Naive thymus-derived CD4-positive, alpha-beta T cell (primary cell): ENCODE data around the gene HMGXB3. TPM values are rescaled to one million over a fixed set of nuclear protein-coding genes. Genes with fewer than 3 reads are reported as not detected.
A peak's percentile ranks its signal among the peaks of the same experiment; 100 is the strongest.

Experiments used
- ATAC-seq: fragments of 150-1000 bp; cut with Tn5 transposase; 2 replicates; pipeline ENCODE4 v1.10.0; 2021; ENCODE audit warnings: mild to moderate bottlenecking, moderate library complexity
- CTCF ChIA-PET: fragments of 350-600 bp; sonication (Branson Sonifier 250); formaldehyde crosslinking; loops from one replicate; lab custom pipeline; 2021; ENCODE audit warnings: antibody characterized with exemption; lab: Charles Lee
- POLR2A ChIA-PET: fragments of 350-600 bp; sonication (Branson Sonifier 250); formaldehyde crosslinking; loops from one replicate; lab custom pipeline; 2021; ENCODE audit warnings: antibody characterized with exemption, inconsistent platforms; lab: Charles Lee
- DNase-seq, 9 donors: peaks; one replicate each; pipeline versions ENCODE4 v3.0.0 to v3.0.0-alpha.2; 2020 to 2022; ENCODE audit warnings: mixed read lengths in 1 of 9
- H3K27ac ChIP-seq: one replicate; pipeline ENCODE4 v1.7.0; 2013; ENCODE audit warnings: mild to moderate bottlenecking, low read depth, low read length, moderate library complexity
- H3K27me3 ChIP-seq, 2 donors: one replicate each; pipeline ENCODE4 v1.7.0; 2013; ENCODE audit warnings: low read length in 2 of 2, mild to moderate bottlenecking in 2 of 2, moderate library complexity in 2 of 2; ENCODE audit not compliant: control insufficient read depth in 2 of 2, insufficient read depth in 2 of 2
- H3K36me3 ChIP-seq, 3 experiments: 1 replicate in 2 of 3; 2 replicates in 1 of 3; pipeline ENCODE4 v1.7.0; 2013; ENCODE audit warnings: low read length in 3 of 3, mild to moderate bottlenecking in 3 of 3, moderate library complexity in 1 of 3; ENCODE audit not compliant: insufficient read depth in 3 of 3, control insufficient read depth in 2 of 3
- H3K4me1 ChIP-seq, 2 donors: one replicate each; pipeline ENCODE4 v1.7.0; 2013; ENCODE audit warnings: low read length in 2 of 2, mild to moderate bottlenecking in 2 of 2, moderate library complexity in 1 of 2; ENCODE audit not compliant: control insufficient read depth in 2 of 2, insufficient read depth in 2 of 2
- H3K4me3 ChIP-seq: 2 replicates; pipeline ENCODE4 v1.7.0; 2013; ENCODE audit warnings: mild to moderate bottlenecking, low read length
- H3K9me3 ChIP-seq, 3 experiments: 1 replicate in 2 of 3; 2 replicates in 1 of 3; pipeline ENCODE4 v1.7.0; 2013; ENCODE audit warnings: low read length in 3 of 3; ENCODE audit not compliant: control insufficient read depth in 2 of 3
- H3K27ac Mint-ChIP-seq, 9 donors: one replicate each; pipeline ENCODE4 v1.8.0; 2020 to 2022; ENCODE audit warnings: mixed read lengths in 9 of 9, mild to moderate bottlenecking in 8 of 9, moderate library complexity in 5 of 9, inconsistent platforms in 2 of 9
- H3K27me3 Mint-ChIP-seq, 5 donors: one replicate each; pipeline ENCODE4 v1.8.0; 2021 to 2022; ENCODE audit warnings: mixed read lengths in 5 of 5, mild to moderate bottlenecking in 1 of 5
- H3K36me3 Mint-ChIP-seq, 5 donors: one replicate each; pipeline ENCODE4 v1.8.0; 2020 to 2022; ENCODE audit warnings: mixed read lengths in 5 of 5, mild to moderate bottlenecking in 3 of 5, inconsistent platforms in 1 of 5
- H3K4me1 Mint-ChIP-seq, 7 donors: one replicate each; pipeline ENCODE4 v1.8.0; 2020 to 2022; ENCODE audit warnings: mixed read lengths in 7 of 7, mild to moderate bottlenecking in 3 of 7, inconsistent platforms in 1 of 7
- H3K4me3 Mint-ChIP-seq, 10 donors: one replicate each; pipeline ENCODE4 v1.8.0; 2020 to 2022; ENCODE audit warnings: mild to moderate bottlenecking in 10 of 10, mixed read lengths in 10 of 10, moderate library complexity in 6 of 10, inconsistent platforms in 2 of 10
- H3K9me3 Mint-ChIP-seq, 11 donors: one replicate each; pipeline ENCODE4 v1.8.0; 2020 to 2022; ENCODE audit warnings: mixed read lengths in 11 of 11, mild to moderate bottlenecking in 4 of 11, inconsistent platforms in 1 of 11, moderate library complexity in 1 of 11
- intact Hi-C, 2 donors: fragments of 100-400 bp; cut with micrococcal nuclease; formaldehyde crosslinking; loops; one replicate each; pipeline ENCODE4 v1.15.1; 2023
- polyA plus RNA-seq, 2 donors: library from polyadenylated mRNA; unstranded; fragments of 300-500 nt; fragmentation: Illumina TruSeq; gene quantifications; one replicate each; pipeline ENCODE4 v1.2.3, GENCODE V29; 2021
- total RNA-seq, 6 experiments: library from RNA in 5 of 6; stranded (reverse) in 5 of 6; gene quantifications; 1 replicate in 5 of 6; 2 replicates in 1 of 6; pipeline ENCODE4 v1.2.3 and lab custom pipeline; 2021 to 2026

Gene HMGXB3
- total and polyA plus RNA-seq, 7 experiments from 2014 or later, result 8.2 to 40.6 (median 29.3) TPM

GRCh38 chr5:150066901-150067396 is 66.4 kb downstream of the HMGXB3 start:
- H3K4me3 Mint-ChIP-seq, result peak overlapping the region in 1 of 10 donors; percentile 43
- Histone ChIP-seq H3K4me1 (no peaks in the 10 kb centered on the region), H3K4me3 (no peak overlapping the region), H3K27ac (no peak overlapping the region), H3K27me3 (no peaks in the 10 kb centered on the region), H3K36me3 (no peaks in the 10 kb centered on the region), H3K9me3 (no peaks in the 10 kb centered on the region)
- ChIA-PET POLR2A (no interaction called here), CTCF (no interaction called here)
- DNase-seq (no peak), ATAC-seq (peak; percentile 62)
- peak overlapping the region in 1 of 9 donors; percentile 57 for H3K27ac Mint-ChIP-seq
- intact Hi-C loops, result no loop called here
- no peaks in the 10 kb centered on the region for H3K9me3 Mint-ChIP-seq
- no peaks in the 10 kb centered on the region for H3K36me3 Mint-ChIP-seq
- peaks cover 0 to 20% (median 0%) of the 10 kb centered on the region in 7 donors for H3K4me1 Mint-ChIP-seq
- peaks cover 0 to 9% (median 0%) of the 10 kb centered on the region in 5 donors for H3K27me3 Mint-ChIP-seq

DNA sequence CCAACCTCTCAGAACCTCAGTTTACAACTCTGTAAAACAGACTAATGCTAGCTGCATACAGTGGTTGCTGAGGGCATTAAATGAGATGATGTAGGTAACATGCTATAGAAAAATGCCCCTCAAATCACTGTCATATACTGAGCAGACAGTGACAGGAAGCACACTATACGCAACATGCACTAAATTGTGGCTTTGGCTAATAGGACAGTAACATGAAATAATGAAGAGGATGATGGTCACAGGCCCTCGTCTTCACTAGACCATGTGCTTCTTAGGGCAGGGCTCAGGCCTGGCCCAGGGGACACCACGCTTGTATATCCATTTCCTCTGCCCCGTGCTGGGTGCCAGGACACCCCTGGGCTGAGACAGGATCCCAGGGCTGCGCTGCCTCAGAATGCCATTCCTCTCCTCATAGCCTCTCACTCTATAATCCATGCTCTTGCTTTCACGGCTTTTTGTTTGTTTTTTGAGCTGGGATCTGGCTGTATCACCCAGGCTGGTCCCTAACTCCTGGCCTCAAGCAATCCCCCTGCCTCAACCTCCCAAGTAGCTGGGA is 66.9 kb downstream of the HMGXB3 start:
- no peaks in the 10 kb centered on the region for H3K36me3 ChIP-seq
- Mint-ChIP-seq H3K4me3 (peak overlapping the region in 1 of 10 donors; percentile 43), H3K9me3 (no peaks in the 10 kb centered on the region), H3K4me1 (peaks cover 0 to 20% (median 0%) of the 10 kb centered on the region in 7 donors), H3K27ac (peak overlapping the region in 1 of 9 donors; percentile 57), H3K36me3 (no peaks in the 10 kb centered on the region), H3K27me3 (peaks cover 0 to 9% (median 0%) of the 10 kb centered on the region in 5 donors)
- ChIA-PET POLR2A (no interaction called here), CTCF (no interaction called here)
- ATAC-seq (peak; percentile 22), DNase-seq (no peak)
- intact Hi-C loops, result no loop called here
- H3K9me3 ChIP-seq, result no peaks in the 10 kb centered on the region
- H3K27ac ChIP-seq, result no peak overlapping the region
- H3K4me1 ChIP-seq, result no peaks in the 10 kb centered on the region
- no peaks in the 10 kb centered on the region for H3K27me3 ChIP-seq
- no peak overlapping the region for H3K4me3 ChIP-seq

- Mint-ChIP-seq H3K36me3 (no peaks in the 10 kb centered on the region), H3K4me1 (peaks cover 0 to 20% (median 0%) of the 10 kb centered on the region in 7 donors), H3K27ac (no peak overlapping the region), H3K9me3 (no peaks in the 10 kb centered on the region), H3K4me3 (no peak overlapping the region), H3K27me3 (peaks cover 0 to 5% (median 0%) of the 10 kb centered on the region in 5 donors)
- H3K36me3 ChIP-seq, result no peaks in the 10 kb centered on the region
- H3K27me3 ChIP-seq, result no peaks in the 10 kb centered on the region
- intact Hi-C loops, result no loop called here
- POLR2A ChIA-PET, result no interaction called here
- H3K4me1 ChIP-seq, result no peaks in the 10 kb centered on the region
- ATAC-seq, result no peak
- H3K27ac ChIP-seq, result no peak overlapping the region
- DNase-seq, result no peak
- CTCF ChIA-PET, result no interaction called here
- no peaks in the 10 kb centered on the region for H3K9me3 ChIP-seq
- H3K4me3 ChIP-seq, result no peak overlapping the region
Observed at GRCh38 chr5:150068071-150068470, 67.5 kb downstream of the HMGXB3 start.

DNA sequence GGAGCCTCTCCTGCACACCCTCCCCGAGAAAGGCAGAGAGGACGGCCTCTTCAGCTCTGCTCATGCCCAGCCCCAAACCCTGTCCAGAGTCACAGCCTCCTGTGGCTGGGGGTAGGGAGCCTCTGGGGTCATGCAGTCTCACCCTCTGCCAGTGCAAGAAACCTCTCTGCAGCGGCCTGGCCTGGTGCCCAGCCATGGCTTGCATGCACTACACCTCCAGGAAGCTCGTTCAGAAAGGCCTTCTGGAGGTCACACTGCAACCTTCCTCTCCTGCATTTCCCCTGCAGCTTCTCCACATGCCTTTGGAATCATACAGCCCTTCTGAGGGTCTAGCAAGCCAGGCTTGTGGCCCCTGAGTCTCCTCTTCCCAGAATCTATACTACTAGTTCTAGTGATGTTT is 67.9 kb downstream of the HMGXB3 start:
- ChIA-PET CTCF (interaction anchor here (0.6 kb wide), 1 partner anchor 165 kb away, joined by 3 read pairs; no protein-coding TSS in a partner anchor), POLR2A (no interaction called here)
- intact Hi-C loops, result no loop called here
- no peak overlapping the region for H3K4me3 ChIP-seq
- peaks cover 0 to 20% (median 0%) of the 10 kb centered on the region in 7 donors for H3K4me1 Mint-ChIP-seq
- H3K36me3 Mint-ChIP-seq, result no peaks in the 10 kb centered on the region
- H3K27me3 ChIP-seq, result no peaks in the 10 kb centered on the region
- DNase-seq (no peak), ATAC-seq (no peak)
- peak overlapping the region in 1 of 9 donors; percentile 10 for H3K27ac Mint-ChIP-seq
- H3K27me3 Mint-ChIP-seq, result peaks cover 0 to 5% (median 0%) of the 10 kb centered on the region in 5 donors
- no peaks in the 10 kb centered on the region for H3K36me3 ChIP-seq
- H3K4me3 Mint-ChIP-seq, result no peak overlapping the region
- H3K9me3 Mint-ChIP-seq, result no peaks in the 10 kb centered on the region
- no peaks in the 10 kb centered on the region for H3K9me3 ChIP-seq
- H3K4me1 ChIP-seq, result no peaks in the 10 kb centered on the region
- no peak overlapping the region for H3K27ac ChIP-seq

DNA sequence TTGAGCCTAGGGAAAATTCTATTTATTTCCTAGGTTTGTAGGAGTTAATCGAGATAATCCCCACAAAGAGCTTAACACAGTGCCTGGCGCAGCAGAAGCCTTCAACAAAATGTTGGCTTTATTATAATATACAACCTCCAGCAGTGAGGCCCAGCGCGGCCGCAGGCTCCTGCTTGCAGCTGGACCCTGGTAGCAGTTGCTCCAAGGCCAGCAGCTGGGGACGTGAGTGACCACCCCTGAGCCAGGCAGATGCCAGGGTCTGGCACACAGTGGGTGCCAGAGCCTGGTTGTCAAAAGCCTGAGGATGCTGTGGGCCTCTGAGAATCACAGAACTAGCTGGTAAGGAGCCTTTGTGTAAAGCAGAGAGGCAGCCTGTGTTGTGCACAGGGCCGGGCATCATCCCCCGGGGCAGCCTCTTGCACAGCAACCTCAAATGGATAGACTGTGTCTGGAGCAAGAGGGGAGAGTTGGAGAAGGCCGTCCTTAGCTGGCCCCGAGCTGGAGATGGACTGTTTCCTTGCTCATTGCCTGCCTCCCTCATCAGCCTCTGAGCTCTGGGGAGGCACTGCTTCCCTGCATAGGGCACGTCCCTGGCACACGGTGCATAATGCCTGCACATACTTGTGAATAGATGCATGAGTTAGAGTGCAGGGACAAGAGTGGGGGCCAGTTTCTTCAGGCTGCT is 68.6 kb downstream of the HMGXB3 start:
- Histone ChIP-seq H3K4me1 (no peaks in the 10 kb centered on the region), H3K9me3 (no peaks in the 10 kb centered on the region), H3K27ac (no peak overlapping the region), H3K4me3 (no peak overlapping the region), H3K36me3 (no peaks in the 10 kb centered on the region), H3K27me3 (no peaks in the 10 kb centered on the region)
- ATAC-seq (no peak), DNase-seq (no peak)
- Mint-ChIP-seq H3K4me3 (no peak overlapping the region), H3K27me3 (peaks cover 0 to 5% (median 0%) of the 10 kb centered on the region in 5 donors), H3K36me3 (no peaks in the 10 kb centered on the region), H3K4me1 (peaks cover 0 to 20% (median 0%) of the 10 kb centered on the region in 7 donors), H3K9me3 (no peaks in the 10 kb centered on the region), H3K27ac (no peak overlapping the region)
- POLR2A ChIA-PET, result no interaction called here
- intact Hi-C loops, result no loop called here
- CTCF ChIA-PET, result interaction anchor here (0.6 kb wide), 1 partner anchor 166 kb away, joined by 3 read pairs; no protein-coding TSS in a partner anchor

GRCh38 chr5:150069672-150070627 is 69.4 kb downstream of the HMGXB3 start:
- H3K4me3 ChIP-seq, result no peak overlapping the region
- intact Hi-C loops, result no loop called here
- peaks cover 0 to 20% (median 0%) of the 10 kb centered on the region in 7 donors for H3K4me1 Mint-ChIP-seq
- no peak overlapping the region for H3K27ac Mint-ChIP-seq
- H3K9me3 ChIP-seq, result no peaks in the 10 kb centered on the region
- CTCF ChIA-PET, result no interaction called here
- H3K4me3 Mint-ChIP-seq, result no peak overlapping the region
- H3K36me3 Mint-ChIP-seq, result no peaks in the 10 kb centered on the region
- POLR2A ChIA-PET, result no interaction called here
- H3K4me1 ChIP-seq, result no peaks in the 10 kb centered on the region
- H3K27me3 ChIP-seq, result no peaks in the 10 kb centered on the region
- H3K9me3 Mint-ChIP-seq, result no peaks in the 10 kb centered on the region
- no peak overlapping the region for H3K27ac ChIP-seq
- H3K27me3 Mint-ChIP-seq, result peaks cover 0 to 5% (median 0%) of the 10 kb centered on the region in 5 donors
- ATAC-seq, result no peak
- DNase-seq, result no peak
- H3K36me3 ChIP-seq, result no peaks in the 10 kb centered on the region
